GM19372 (cell line): Measurements from ENCODE around the gene GFPT1.

Experiments used
- ATAC-seq: cut with Tn5 transposase; IDR thresholded peaks from one replicate; pipeline ENCODE4 v1.9.1; 2021; ENCODE audit warnings: mild to moderate bottlenecking, low read depth, moderate library complexity; ENCODE audit not compliant: unreplicated experiment

GFPT1 gene

GRCh38 chr2:69330781-69331180, 56.2 kb downstream of the GFPT1 start:
- ATAC-seq, result no peak

- no peak for ATAC-seq
Observed at GRCh38 chr2:69322631-69323030, 64.4 kb downstream of the GFPT1 start.

GRCh38 chr2:69316550-69316949, 70.5 kb downstream of the GFPT1 start:
- no peak for ATAC-seq

- ATAC-seq, result no peak
Observed at GRCh38 chr2:69315160-69315761, 71.8 kb downstream of the GFPT1 start.

GRCh38 chr2:69311024-69311416, 76.0 kb downstream of the GFPT1 start:
- ATAC-seq, result no peak

GRCh38 chr2:69310111-69311023, 76.7 kb downstream of the GFPT1 start:
- no peak for ATAC-seq

- ATAC-seq, result no peak
Observed at GRCh38 chr2:69309351-69310110, 77.5 kb downstream of the GFPT1 start.

- no peak for ATAC-seq
Observed at GRCh38 chr2:69308338-69308737, 78.7 kb downstream of the GFPT1 start.

- ATAC-seq, result no peak
Observed at GRCh38 chr2:69307579-69308064, 79.4 kb downstream of the GFPT1 start.

GRCh38 chr2:69306822-69307578, 80.0 kb downstream of the GFPT1 start:
- peak; percentile 86 for ATAC-seq

- no peak for ATAC-seq
Observed at GRCh38 chr2:69306393-69306821, 80.6 kb downstream of the GFPT1 start.

- ATAC-seq, result no peak
Observed at GRCh38 chr2:69305712-69306392, 81.2 kb downstream of the GFPT1 start.

- ATAC-seq, result no peak
Observed at GRCh38 chr2:69305166-69305565, 81.9 kb downstream of the GFPT1 start.

GRCh38 chr2:69304656-69305055, 82.4 kb downstream of the GFPT1 start:
- ATAC-seq, result no peak

GRCh38 chr2:69300650-69301049, 86.4 kb downstream of the GFPT1 start:
- no peak for ATAC-seq

GRCh38 chr2:69299772-69300516, 87.1 kb downstream of the GFPT1 start:
- ATAC-seq, result no peak

- no peak for ATAC-seq
Observed at GRCh38 chr2:69298862-69299261, 88.2 kb downstream of the GFPT1 start.

- no peak for ATAC-seq
Observed at GRCh38 chr2:69298261-69298660, 88.8 kb downstream of the GFPT1 start.

GRCh38 chr2:69297216-69297615, 89.8 kb downstream of the GFPT1 start:
- no peak for ATAC-seq
